Left lung (tissue), 10 donors: ENCODE measurements around the gene PTPRN2. TPM values are rescaled to one million over a fixed set of nuclear protein-coding genes. Genes with fewer than 3 reads are reported as not detected.

Experiments used
- ATAC-seq: fragments of 200-7000 bp; cut with Tn5 transposase; one replicate; pipeline ENCODE4 v1.9.1; 2020; ENCODE audit warnings: moderate library complexity
- DNase-seq, 4 donors: peaks; one replicate each; pipeline ENCODE4 v3.0.0-alpha.2; 2013 to 2020
- H3K27ac ChIP-seq, 2 donors: fragments of 200-600 bp; sonication (generic) in 1 of 2; one replicate each; pipeline versions ENCODE4 v1.5.0 to v1.8.0; 2020 to 2021
- H3K27me3 ChIP-seq, 2 donors: fragments of 200-600 bp; sonication (generic) in 1 of 2; one replicate each; pipeline versions ENCODE4 v1.5.0 to v1.8.0; 2020 to 2021
- H3K36me3 ChIP-seq, 2 donors: fragments of 200-600 bp; sonication (generic) in 1 of 2; one replicate each; pipeline versions ENCODE4 v1.5.0 to v1.8.0; 2020 to 2021
- H3K4me1 ChIP-seq, 2 donors: fragments of 200-600 bp; one replicate each; pipeline ENCODE4 v1.8.0; 2021
- H3K4me3 ChIP-seq, 2 donors: fragments of 200-600 bp; sonication (generic) in 1 of 2; one replicate each; pipeline versions ENCODE4 v1.5.0 to v1.8.0; 2020 to 2021; ENCODE audit warnings: mild to moderate bottlenecking in 1 of 2
- H3K9me3 ChIP-seq, 2 donors: fragments of 200-600 bp; sonication (generic) in 1 of 2; one replicate each; pipeline versions ENCODE4 v1.5.0 to v1.8.0; 2020 to 2021
- intact Hi-C, 2 donors: fragments of 100-400 bp; cut with DNase I; formaldehyde crosslinking; loops; one replicate each; pipeline versions ENCODE4 v1.11.2 to v1.14.2; 2022
- polyA plus RNA-seq, 6 donors: library from polyadenylated mRNA; unstranded; fragments of 120-200 nt; gene quantifications; one replicate each; pipeline ENCODE4 v1.2.1, GENCODE V29; 2013; ENCODE audit not compliant: insufficient read length in 6 of 6
- total RNA-seq, 2 donors: library from RNA; stranded (reverse); fragmentation: NEBNext Ultra II Directional; extraction: Animal tissue kit (Norgen Biotek cat#: 25700); gene quantifications; one replicate each; pipeline ENCODE4 v1.2.1, GENCODE V29; 2021
- TF ChIP-seq, protein P1 (sequence below), 2 donors: fragments of 200-600 bp; sonication (generic) in 1 of 2; IDR thresholded peaks; one replicate each; pipeline versions ENCODE4 v1.5.0 to v1.8.0; 2021; ENCODE audit warnings: antibody characterized with exemption in 2 of 2
- donor health status: DM: no; HTN: yes; CAD: no.
- donor health status: DM: no; HTN: no; CAD: no.

Gene PTPRN2
- total and polyA plus RNA-seq, 8 donors, result 4.0 to 7.8 (median 6.8) TPM

DNA sequence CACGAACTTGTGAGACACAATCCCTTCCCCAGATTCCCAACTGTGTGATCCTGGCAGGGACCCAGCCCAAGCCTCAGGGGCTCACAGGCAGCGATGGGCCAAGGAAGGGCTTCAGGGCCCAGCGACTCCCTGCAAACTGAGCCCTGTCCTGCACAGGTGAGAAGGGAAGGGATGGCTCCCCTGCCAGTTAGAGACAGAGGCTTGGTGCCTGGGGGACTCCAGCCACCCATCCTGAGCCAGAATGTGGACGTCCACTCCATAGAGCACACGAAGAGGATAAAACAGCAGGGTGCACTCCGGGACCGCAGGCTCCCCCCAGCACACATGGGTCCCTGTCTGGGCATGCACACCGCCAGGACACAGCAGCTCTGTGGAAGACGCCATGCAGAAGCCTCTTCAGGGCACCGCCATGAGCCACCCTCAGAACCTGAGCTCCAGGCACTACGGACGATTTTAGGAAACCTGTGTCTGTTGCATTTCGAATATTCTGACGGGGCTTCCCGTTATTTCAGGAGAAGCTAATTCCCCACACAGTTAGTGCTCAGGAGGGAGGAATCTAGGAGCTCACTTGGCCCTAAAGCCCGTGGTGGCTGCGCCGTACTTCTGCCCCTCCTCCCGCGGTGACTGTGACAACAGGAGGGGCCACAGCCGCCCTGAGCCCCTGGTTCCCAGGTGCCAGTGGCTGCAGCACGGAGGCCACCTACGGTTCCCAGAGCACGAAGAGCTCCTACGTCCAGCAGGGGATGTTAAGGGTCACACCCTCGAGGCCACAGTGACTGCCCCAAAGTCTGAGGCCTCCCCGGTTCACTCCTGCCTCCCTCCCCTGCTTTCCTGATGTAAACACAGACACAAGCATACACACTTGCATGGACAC, 326.0 kb downstream of the PTPRN2 start:
- no peak overlapping the region for H3K27ac ChIP-seq
- TF ChIP-seq, protein P1, sequence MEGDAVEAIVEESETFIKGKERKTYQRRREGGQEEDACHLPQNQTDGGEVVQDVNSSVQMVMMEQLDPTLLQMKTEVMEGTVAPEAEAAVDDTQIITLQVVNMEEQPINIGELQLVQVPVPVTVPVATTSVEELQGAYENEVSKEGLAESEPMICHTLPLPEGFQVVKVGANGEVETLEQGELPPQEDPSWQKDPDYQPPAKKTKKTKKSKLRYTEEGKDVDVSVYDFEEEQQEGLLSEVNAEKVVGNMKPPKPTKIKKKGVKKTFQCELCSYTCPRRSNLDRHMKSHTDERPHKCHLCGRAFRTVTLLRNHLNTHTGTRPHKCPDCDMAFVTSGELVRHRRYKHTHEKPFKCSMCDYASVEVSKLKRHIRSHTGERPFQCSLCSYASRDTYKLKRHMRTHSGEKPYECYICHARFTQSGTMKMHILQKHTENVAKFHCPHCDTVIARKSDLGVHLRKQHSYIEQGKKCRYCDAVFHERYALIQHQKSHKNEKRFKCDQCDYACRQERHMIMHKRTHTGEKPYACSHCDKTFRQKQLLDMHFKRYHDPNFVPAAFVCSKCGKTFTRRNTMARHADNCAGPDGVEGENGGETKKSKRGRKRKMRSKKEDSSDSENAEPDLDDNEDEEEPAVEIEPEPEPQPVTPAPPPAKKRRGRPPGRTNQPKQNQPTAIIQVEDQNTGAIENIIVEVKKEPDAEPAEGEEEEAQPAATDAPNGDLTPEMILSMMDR (IDR thresholded peaks at IDR 0.05), result no peak
- intact Hi-C loops, result no loop called here
- DNase-seq (peak in 1 of 4 donors; percentile 66), ATAC-seq (no peak)
- H3K4me3 ChIP-seq, result no peak overlapping the region
- H3K9me3 ChIP-seq, result peaks cover 0 to 9% of the 10 kb centered on the region in 2 donors
- H3K36me3 ChIP-seq, result no peaks in the 10 kb centered on the region
- peaks cover 0 to under 1% of the 10 kb centered on the region in 2 donors for H3K27me3 ChIP-seq
- H3K4me1 ChIP-seq, result no peaks in the 10 kb centered on the region

DNA sequence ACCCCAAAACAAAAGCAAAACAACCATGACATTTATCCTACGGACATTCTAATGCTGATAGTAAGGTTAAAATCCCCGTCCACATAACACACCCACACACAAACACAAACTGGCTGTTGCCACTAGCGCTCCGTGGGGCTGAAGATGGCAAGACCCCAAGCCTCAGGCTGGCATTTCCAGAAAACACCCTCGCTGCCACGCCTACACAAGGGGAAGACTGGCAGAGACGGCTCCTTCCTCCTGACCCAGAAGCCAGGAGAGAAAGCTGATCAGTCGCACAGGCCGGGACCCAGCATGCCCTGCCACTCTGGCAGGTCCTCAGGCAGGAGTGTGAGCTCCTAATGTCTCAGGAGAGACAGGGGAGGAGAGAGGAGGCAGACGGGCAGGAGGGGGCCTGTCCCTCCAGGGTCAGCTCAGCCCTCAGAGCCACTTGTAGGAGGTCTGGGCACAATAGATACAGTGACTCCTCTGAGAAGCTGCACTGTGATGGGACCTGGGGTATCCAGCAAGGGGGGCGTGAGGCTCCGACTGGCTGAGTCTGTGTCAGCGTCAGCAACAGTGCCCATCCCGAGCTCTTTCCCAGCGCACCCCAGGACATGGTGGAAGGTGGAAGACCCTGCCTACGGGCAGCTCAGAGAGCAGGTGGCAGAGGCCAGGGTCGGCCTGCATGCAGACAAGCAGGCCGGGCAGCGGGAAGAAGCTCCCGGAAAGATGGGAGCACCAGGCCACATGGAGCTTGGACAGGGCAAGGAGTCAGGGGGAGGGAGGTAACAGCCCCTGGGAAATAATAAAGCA, 326.9 kb downstream of the PTPRN2 start:
- H3K27me3 ChIP-seq, result no peaks in the 10 kb centered on the region
- H3K4me3 ChIP-seq, result no peak overlapping the region
- no peak for ATAC-seq
- intact Hi-C loops, result no loop called here
- H3K4me1 ChIP-seq, result no peaks in the 10 kb centered on the region
- H3K9me3 ChIP-seq, result peaks cover 0 to 9% of the 10 kb centered on the region in 2 donors
- no peaks in the 10 kb centered on the region for H3K36me3 ChIP-seq
- no peak overlapping the region for H3K27ac ChIP-seq
- TF ChIP-seq, protein P1 (IDR thresholded peaks at IDR 0.05), result no peak
- peak in 1 of 4 donors; percentile 43 for DNase-seq

DNA sequence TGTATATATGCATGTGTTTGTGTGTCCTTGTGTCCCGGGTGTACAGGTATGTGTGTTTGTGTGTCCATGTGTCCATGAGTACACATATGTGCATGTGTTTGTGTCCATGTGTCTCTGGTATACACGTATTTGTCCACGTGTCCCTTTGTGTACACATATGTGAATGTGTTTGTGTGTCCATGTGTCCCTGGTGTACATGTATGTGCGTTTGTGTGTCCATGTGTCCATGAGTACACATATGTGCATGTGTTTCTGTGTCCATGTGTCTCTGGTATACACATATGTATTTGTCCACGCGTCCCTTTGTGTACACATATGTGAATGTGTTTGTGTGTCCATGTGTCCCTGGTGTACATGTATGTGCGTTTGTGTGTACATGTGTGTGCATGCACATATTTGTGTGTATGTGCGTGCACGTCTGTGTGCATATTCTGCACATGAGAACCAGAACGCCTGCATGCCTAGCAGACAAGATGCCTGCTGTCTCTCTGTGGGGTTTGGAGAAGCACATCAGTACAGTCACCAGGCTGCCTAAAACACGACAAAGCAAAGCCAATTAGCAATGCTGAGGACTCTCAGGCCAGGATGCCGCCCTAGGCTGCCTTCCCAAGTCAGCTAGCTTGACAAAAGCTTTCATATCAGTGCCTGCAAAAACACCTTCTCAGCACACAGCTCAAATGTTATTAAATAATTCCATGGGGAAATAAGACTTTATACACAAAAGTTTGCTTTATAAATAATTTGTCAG, 327.8 kb downstream of the PTPRN2 start:
- TF ChIP-seq, protein P1 (IDR thresholded peaks at IDR 0.05), result no peak
- peaks cover 0 to 9% of the 10 kb centered on the region in 2 donors for H3K9me3 ChIP-seq
- ATAC-seq, result no peak

DNA sequence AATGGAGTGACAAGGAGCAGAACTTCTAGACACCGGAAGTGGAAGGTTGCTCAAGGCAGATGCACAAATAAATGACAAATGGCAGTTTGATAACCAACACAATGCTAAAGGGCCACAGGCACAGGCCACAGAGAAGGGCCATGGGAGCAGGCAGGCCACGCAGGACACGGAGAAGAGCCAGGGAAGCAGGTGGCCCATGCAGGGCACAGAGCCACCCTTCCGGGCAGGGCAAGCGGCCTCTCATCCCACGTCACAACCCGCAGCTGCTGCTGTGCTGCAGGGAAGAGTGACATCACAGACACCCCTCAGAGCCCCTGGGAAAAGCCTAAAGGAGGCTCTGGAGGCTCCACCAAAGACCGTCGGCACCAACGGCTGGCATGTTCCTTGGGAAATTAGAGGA, 328.5 kb downstream of the PTPRN2 start:
- Histone ChIP-seq H3K27me3 (no peaks in the 10 kb centered on the region), H3K4me1 (no peaks in the 10 kb centered on the region), H3K9me3 (peaks cover 0 to 9% of the 10 kb centered on the region in 2 donors), H3K36me3 (no peaks in the 10 kb centered on the region), H3K4me3 (no peak overlapping the region), H3K27ac (no peak overlapping the region)
- DNase-seq, result peak in 1 of 4 donors; percentile 46
- TF ChIP-seq, protein P1 (IDR thresholded peaks at IDR 0.05), result no peak
- intact Hi-C loops, result no loop called here
- no peak for ATAC-seq

More for the DNA sequence above, 327.8 kb downstream of the PTPRN2 start:
- no peak overlapping the region for H3K4me3 ChIP-seq
- H3K27me3 ChIP-seq, result no peaks in the 10 kb centered on the region
- no peaks in the 10 kb centered on the region for H3K36me3 ChIP-seq
- intact Hi-C loops, result no loop called here
- H3K4me1 ChIP-seq, result no peaks in the 10 kb centered on the region
- H3K27ac ChIP-seq, result no peak overlapping the region
- peak in 1 of 4 donors; percentile 2 for DNase-seq
